Measurements from ENCODE around the gene MPPE1. TPM values are rescaled to one million over a fixed set of nuclear protein-coding genes. Genes with fewer than 3 reads are reported as not detected.
A peak's percentile ranks its signal among the peaks of the same experiment; 100 is the strongest.

Gene MPPE1
- total RNA-seq, 1 experiment from 2014 or later = 37.6 TPM

DNA sequence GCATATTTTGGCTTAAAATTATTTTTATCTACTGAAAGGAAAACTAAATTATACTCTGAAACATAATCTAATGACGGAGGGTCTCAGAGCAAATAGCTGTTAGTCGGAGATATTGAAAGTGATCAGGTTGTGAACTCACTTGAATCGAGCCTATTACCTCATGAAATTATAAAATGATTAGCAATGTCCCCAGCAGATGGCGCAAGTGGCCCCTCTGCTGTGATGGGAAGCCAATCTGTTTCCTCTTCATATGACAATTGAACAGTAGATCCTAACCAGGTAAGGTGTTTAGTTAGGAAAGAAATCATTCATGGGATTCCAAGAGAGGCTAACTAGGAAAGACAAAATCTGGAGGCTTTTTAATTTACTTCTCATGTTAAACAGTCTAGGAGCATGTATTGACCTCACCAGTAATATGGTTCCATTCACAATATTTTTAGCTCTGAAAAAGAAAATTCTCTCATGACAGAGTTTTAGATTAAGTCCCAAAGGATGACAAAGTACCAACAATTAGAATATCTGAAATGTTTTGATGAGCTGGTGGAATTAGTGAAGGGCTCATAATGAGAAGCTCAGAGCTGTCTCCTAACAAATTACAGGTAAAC, 29.9 kb upstream of the MPPE1 start:
- no peaks in the 10 kb centered on the region for H3K9me3 Mint-ChIP-seq (ENCODE audit: low read depth, unreplicated experiment)
- H3K4me1 Mint-ChIP-seq (ENCODE audit: low read depth, unreplicated experiment) = peaks cover 6% of the 10 kb centered on the region

DNA sequence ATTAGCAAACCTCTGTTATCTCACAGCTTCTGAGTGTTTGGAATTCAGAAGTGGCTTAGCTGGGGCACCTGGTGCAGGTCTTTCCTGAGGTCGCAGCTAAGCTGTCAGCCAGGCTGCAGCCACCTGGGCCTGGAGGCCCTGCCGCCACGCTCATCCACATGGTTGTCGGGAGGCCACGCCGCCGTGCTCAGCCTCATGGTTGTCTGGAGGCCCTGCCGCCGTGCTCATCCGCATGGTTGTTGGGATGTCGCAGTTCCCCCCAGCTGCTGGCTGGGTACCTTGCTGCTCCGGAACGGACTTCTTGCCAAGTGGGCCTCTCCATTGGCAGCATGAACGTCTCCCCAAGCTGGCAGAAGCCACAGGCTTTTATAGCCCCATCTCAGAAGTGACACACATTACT, 24.3 kb upstream of the MPPE1 start:
- no peak for DNase-seq

More for the DNA sequence above, 29.9 kb upstream of the MPPE1 start:
- intact Hi-C loops (cut with micrococcal nuclease; ENCODE audit: unreplicated experiment) = loop anchor here (1.0 kb wide), 2 partner anchors 57 to 100 kb away; no protein-coding TSS in a partner anchor
- CTCF ChIA-PET = interaction anchor here (0.6 to 2.7 kb wide), 4 partner anchors 9 to 777 kb away, joined by 4 to 64 read pairs (median 14); no protein-coding TSS in a partner anchor
- BruUV-seq (replicated peaks) = no TSS peak
- peak; percentile 81 for DNase-seq
- no peak overlapping the region for H3K4me3 Mint-ChIP-seq (ENCODE audit: low read depth, unreplicated experiment)
- TF ChIP-seq, protein P1, sequence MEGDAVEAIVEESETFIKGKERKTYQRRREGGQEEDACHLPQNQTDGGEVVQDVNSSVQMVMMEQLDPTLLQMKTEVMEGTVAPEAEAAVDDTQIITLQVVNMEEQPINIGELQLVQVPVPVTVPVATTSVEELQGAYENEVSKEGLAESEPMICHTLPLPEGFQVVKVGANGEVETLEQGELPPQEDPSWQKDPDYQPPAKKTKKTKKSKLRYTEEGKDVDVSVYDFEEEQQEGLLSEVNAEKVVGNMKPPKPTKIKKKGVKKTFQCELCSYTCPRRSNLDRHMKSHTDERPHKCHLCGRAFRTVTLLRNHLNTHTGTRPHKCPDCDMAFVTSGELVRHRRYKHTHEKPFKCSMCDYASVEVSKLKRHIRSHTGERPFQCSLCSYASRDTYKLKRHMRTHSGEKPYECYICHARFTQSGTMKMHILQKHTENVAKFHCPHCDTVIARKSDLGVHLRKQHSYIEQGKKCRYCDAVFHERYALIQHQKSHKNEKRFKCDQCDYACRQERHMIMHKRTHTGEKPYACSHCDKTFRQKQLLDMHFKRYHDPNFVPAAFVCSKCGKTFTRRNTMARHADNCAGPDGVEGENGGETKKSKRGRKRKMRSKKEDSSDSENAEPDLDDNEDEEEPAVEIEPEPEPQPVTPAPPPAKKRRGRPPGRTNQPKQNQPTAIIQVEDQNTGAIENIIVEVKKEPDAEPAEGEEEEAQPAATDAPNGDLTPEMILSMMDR (IDR thresholded peaks at IDR 0.05; ENCODE audit: unreplicated experiment) = peak; percentile 66
- no peaks in the 10 kb centered on the region for H3K36me3 Mint-ChIP-seq (ENCODE audit: insufficient read depth, unreplicated experiment)
- peaks cover 17% of the 10 kb centered on the region for H3K27me3 Mint-ChIP-seq (ENCODE audit: unreplicated experiment)
- no peak overlapping the region for H3K27ac Mint-ChIP-seq (ENCODE audit: unreplicated experiment)

DNA sequence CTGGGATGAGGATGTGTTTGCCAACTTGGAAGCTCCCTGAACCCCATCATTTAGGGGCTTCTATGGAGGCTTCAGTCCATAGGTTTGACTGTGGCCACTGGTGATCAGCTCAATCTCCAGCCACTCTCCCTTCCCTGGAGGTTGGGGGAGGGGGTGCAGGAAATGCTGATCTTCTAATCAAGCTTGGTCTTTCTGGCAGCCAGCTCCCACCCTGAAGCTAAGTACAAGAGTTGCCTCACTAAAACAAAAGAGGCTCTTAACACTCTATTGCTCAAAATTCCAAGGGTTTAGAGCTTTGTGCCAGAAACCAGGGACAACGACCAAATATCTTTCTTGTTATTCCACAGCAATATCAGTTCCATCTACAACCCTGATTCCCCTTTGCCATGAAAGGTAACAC, 19.4 kb upstream of the MPPE1 start:
- Mint-ChIP-seq H3K36me3 (ENCODE audit: insufficient read depth, unreplicated experiment) (no peaks in the 10 kb centered on the region), H3K27ac (ENCODE audit: unreplicated experiment) (no peak overlapping the region), H3K4me3 (ENCODE audit: low read depth, unreplicated experiment) (no peak overlapping the region), H3K9me3 (ENCODE audit: low read depth, unreplicated experiment) (no peaks in the 10 kb centered on the region), H3K4me1 (ENCODE audit: low read depth, unreplicated experiment) (no peaks in the 10 kb centered on the region), H3K27me3 (ENCODE audit: unreplicated experiment) (peaks cover 31% of the 10 kb centered on the region)
- intact Hi-C loops (cut with micrococcal nuclease; ENCODE audit: unreplicated experiment) = no loop called here
- BruUV-seq (replicated peaks) = no TSS peak
- DNase-seq = no peak
- TF ChIP-seq, protein P1 (IDR thresholded peaks at IDR 0.05; ENCODE audit: unreplicated experiment) = no peak
- CTCF ChIA-PET = interaction anchor here (0.6 to 1.2 kb wide), 3 partner anchors 15 to 68 kb away, joined by 3 read pairs; partner anchors contain the start of gene IMPA2

More for the DNA sequence above, 24.3 kb upstream of the MPPE1 start:
- Mint-ChIP-seq H3K4me1 (ENCODE audit: low read depth, unreplicated experiment) (no peaks in the 10 kb centered on the region), H3K36me3 (ENCODE audit: insufficient read depth, unreplicated experiment) (no peaks in the 10 kb centered on the region), H3K27ac (ENCODE audit: unreplicated experiment) (no peak overlapping the region), H3K4me3 (ENCODE audit: low read depth, unreplicated experiment) (no peak overlapping the region), H3K9me3 (ENCODE audit: low read depth, unreplicated experiment) (no peaks in the 10 kb centered on the region), H3K27me3 (ENCODE audit: unreplicated experiment) (peaks cover 17% of the 10 kb centered on the region)
- CTCF ChIA-PET = interaction anchor here (1.1 kb wide), 1 partner anchor 8 kb away, joined by 3 read pairs; no protein-coding TSS in a partner anchor
- intact Hi-C loops (cut with micrococcal nuclease; ENCODE audit: unreplicated experiment) = no loop called here
- TF ChIP-seq, protein P1 (IDR thresholded peaks at IDR 0.05; ENCODE audit: unreplicated experiment) = no peak
- BruUV-seq (replicated peaks) = no TSS peak

DNA sequence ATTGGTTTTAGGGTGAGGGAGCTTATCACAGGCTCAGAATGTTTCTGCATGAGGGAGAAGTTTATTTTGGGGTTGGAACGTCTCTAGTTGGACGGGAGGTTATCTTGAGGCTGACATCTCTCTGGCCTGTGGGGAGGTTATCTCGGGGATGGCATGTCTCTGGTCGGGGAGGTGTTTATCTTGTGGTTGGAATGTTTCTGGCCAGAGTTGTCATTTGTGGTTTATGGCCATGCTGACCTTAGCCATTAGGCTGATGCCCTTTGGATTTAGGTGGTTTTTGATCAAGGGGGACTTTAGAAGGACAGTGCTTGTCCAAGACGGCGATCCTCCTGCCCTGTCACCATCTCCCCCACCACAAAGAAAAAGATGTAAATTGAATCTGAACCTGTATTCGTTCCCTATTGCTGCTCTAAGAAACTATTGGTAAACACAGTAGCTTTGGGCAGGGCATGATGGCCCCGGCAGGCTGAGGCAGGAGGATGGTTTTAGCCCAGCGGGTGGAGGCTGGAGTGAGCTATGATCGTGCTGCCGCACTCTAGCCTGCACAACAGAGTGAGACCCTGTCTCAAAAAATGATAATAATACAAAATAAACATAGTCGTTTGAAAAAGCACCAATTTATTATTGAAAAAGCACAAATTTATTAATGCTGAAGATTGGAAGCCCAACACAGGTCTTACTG, 17.8 kb upstream of the MPPE1 start:
- H3K27ac Mint-ChIP-seq (ENCODE audit: unreplicated experiment) = no peak overlapping the region
- TF ChIP-seq, protein P1 (IDR thresholded peaks at IDR 0.05; ENCODE audit: unreplicated experiment) = no peak
- no peaks in the 10 kb centered on the region for H3K4me1 Mint-ChIP-seq (ENCODE audit: low read depth, unreplicated experiment)
- H3K9me3 Mint-ChIP-seq (ENCODE audit: low read depth, unreplicated experiment) = no peaks in the 10 kb centered on the region
- H3K4me3 Mint-ChIP-seq (ENCODE audit: low read depth, unreplicated experiment) = no peak overlapping the region
- CTCF ChIA-PET = interaction anchor here (0.6 kb wide), 1 partner anchor 9 kb away, joined by 3 read pairs; no protein-coding TSS in a partner anchor
- peaks cover 31% of the 10 kb centered on the region for H3K27me3 Mint-ChIP-seq (ENCODE audit: unreplicated experiment)
- DNase-seq = no peak
- H3K36me3 Mint-ChIP-seq (ENCODE audit: insufficient read depth, unreplicated experiment) = no peaks in the 10 kb centered on the region
- intact Hi-C loops (cut with micrococcal nuclease; ENCODE audit: unreplicated experiment) = no loop called here
- BruUV-seq (replicated peaks) = no TSS peak
